PC-3 (cell line): Measurements from ENCODE around the gene SHROOM1.

Experiments
- EZH2 ChIP-seq: fragments of 300-600 bp; sonication (generic); IDR thresholded peaks from one replicate; pipeline ENCODE4 v1.6.1; 2017; ENCODE audit warnings: antibody characterized with exemption, mild to moderate bottlenecking, low read length; ENCODE audit not compliant: unreplicated experiment
- TF ChIP-seq, protein P1 (sequence below): fragments of 300-600 bp; sonication (generic); conservative IDR thresholded peaks from 2 replicates; pipeline ENCODE4 v1.5.1; 2017; ENCODE audit warnings: antibody characterized with exemption, low read depth, mild to moderate bottlenecking, low read length

- TF ChIP-seq, protein P1, sequence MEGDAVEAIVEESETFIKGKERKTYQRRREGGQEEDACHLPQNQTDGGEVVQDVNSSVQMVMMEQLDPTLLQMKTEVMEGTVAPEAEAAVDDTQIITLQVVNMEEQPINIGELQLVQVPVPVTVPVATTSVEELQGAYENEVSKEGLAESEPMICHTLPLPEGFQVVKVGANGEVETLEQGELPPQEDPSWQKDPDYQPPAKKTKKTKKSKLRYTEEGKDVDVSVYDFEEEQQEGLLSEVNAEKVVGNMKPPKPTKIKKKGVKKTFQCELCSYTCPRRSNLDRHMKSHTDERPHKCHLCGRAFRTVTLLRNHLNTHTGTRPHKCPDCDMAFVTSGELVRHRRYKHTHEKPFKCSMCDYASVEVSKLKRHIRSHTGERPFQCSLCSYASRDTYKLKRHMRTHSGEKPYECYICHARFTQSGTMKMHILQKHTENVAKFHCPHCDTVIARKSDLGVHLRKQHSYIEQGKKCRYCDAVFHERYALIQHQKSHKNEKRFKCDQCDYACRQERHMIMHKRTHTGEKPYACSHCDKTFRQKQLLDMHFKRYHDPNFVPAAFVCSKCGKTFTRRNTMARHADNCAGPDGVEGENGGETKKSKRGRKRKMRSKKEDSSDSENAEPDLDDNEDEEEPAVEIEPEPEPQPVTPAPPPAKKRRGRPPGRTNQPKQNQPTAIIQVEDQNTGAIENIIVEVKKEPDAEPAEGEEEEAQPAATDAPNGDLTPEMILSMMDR: no peak
- TF ChIP-seq EZH2: no peak
Observed at GRCh38 chr5:132807163-132807838, 23.1 kb downstream of the SHROOM1 start.
